ENCODE results near the gene UBTD1. TPM values are rescaled to one million over a fixed set of nuclear protein-coding genes. Genes with fewer than 3 reads are reported as not detected.

Gene UBTD1
- total and polyA plus RNA-seq, 3 donors from 2014 or later, result 74.1 to 143 (median 111) TPM

DNA sequence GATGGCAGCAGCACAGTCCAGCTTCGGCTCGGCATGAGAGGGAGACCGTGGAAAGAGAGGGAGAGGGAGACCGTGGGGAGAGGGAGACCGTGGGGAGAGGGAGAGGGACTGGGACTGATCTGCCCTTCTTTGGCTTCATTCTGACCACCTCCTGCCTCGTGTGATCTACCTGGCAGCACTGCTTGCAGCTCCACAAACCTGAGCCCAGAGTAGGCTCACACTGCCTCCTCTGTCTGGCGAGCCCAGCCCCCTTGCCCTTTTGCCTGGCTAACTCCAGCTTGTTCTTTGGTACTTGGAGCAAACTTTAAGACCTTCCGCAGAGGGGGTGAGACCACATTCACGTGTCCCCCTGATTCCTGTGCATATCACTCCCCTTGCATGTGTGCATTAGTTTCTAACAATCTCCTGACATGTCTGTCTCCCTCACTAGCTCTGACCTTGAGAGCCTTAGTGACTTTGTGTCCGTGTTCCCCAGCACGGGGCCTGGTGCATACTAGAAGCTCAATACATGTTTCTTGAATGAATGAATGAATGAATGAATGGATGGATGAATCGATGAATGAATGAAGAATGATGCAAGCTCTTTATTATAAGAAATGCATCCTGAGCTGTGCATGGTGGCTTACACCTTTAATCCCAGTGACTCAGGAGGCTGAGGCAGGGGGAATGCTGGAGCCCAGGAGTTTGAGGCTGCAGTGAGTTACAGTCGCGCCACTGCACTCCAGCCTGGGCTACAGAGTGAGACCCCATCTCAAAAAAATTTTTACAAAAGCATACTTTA lies 31.2 kb downstream of the UBTD1 start:
- H3K36me3 ChIP-seq (ENCODE audit: low read depth, missing control alignments), result no peaks in the 10 kb centered on the region
- TF ChIP-seq, protein P1, sequence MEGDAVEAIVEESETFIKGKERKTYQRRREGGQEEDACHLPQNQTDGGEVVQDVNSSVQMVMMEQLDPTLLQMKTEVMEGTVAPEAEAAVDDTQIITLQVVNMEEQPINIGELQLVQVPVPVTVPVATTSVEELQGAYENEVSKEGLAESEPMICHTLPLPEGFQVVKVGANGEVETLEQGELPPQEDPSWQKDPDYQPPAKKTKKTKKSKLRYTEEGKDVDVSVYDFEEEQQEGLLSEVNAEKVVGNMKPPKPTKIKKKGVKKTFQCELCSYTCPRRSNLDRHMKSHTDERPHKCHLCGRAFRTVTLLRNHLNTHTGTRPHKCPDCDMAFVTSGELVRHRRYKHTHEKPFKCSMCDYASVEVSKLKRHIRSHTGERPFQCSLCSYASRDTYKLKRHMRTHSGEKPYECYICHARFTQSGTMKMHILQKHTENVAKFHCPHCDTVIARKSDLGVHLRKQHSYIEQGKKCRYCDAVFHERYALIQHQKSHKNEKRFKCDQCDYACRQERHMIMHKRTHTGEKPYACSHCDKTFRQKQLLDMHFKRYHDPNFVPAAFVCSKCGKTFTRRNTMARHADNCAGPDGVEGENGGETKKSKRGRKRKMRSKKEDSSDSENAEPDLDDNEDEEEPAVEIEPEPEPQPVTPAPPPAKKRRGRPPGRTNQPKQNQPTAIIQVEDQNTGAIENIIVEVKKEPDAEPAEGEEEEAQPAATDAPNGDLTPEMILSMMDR (IDR thresholded peaks at IDR 0.05), result no peak
- TF ChIP-seq POLR2A (IDR thresholded peaks at IDR 0.05), result no peak
- WGBS, 2 donors, result 76 to 85% methylated on average over 12 to 14 of the region's 14 CpGs
- H3K27me3 ChIP-seq, result no peaks in the 10 kb centered on the region
- no peaks in the 10 kb centered on the region for H3K9me3 ChIP-seq
- no peak for DNase-seq
- H3K4me3 ChIP-seq, result no peak overlapping the region
- H3K27ac ChIP-seq, result no peak overlapping the region
- intact Hi-C loops (cut with DNase I; ENCODE audit: low total_unique reads), result no loop called here
- peaks cover 4% of the 10 kb centered on the region for H3K4me1 ChIP-seq

DNA sequence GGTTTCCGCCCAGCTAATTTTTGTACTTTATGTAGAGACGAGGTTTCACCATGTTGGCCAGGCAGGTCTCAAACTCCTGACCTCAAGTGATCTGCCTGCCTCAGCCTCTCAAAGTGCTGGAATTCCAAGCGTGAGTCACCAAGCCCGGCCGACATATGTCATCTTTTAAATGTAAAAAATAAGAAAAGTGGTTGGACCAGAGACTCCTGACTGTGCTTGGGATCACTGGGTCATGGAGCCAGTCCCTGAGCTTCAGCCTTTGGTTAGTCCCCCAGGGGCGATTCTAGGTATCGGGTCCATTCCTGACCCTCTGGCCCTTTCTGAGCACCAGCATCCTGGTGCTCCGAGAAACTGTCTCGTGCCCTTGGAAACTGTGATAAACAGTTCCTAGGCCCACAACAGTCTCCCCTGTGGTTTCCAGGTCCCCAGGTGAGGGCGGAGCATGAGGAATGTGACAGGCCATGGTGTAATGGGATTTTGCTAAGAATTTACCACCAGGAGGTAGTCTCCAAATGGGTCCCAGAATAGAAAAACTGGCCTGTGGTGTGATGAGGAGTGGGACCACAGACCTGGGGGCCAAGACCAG lies 32.8 kb downstream of the UBTD1 start:
- no peaks in the 10 kb centered on the region for H3K9me3 ChIP-seq
- H3K27ac ChIP-seq, result no peak overlapping the region
- H3K4me3 ChIP-seq, result no peak overlapping the region
- no peak for DNase-seq
- intact Hi-C loops (cut with DNase I; ENCODE audit: low total_unique reads), result no loop called here
- no peaks in the 10 kb centered on the region for H3K27me3 ChIP-seq
- WGBS, 2 donors, result 88 to 97% methylated on average over 10 of the region's 10 CpGs
- H3K4me1 ChIP-seq, result no peaks in the 10 kb centered on the region
- TF ChIP-seq POLR2A (IDR thresholded peaks at IDR 0.05), result no peak
- TF ChIP-seq, protein P1 (IDR thresholded peaks at IDR 0.05), result no peak
- no peaks in the 10 kb centered on the region for H3K36me3 ChIP-seq (ENCODE audit: low read depth, missing control alignments)

DNA sequence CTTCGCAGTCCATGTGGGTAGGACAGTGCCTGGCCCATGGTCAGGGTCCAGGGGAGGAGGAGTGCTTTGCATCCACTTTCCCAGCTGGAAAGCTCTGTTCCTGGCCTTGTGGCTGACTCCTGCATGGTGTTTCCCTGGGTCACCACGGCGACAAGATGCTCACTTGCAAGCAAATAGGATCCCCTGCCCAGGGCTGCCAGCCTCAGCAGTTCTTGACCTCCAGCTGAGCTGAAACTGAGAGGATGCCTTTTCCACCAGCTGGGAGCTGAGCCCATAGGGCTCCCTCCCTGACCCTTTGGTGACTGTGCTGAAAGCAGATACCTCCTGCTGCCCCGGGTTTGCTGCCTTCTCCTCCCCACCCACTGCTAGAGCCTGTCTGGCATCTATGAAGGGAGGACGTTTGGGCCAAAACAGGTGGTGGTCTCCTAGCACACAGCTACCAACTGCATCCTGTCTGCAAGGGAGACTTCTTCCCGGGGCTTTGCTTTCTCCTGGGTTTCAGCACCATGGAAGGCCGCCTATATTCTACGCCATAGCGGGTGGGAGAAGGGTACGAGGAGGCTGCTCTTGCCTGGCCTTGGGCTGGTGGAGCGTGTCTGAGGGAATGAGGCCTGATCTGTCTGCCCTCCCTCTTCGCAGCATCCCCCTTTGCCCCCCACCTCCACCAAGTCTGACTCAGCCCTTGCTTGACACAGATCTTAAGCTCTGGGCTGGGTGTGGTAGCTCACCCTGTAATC lies 34.4 kb downstream of the UBTD1 start:
- Histone ChIP-seq H3K4me3 (no peak overlapping the region), H3K27ac (no peak overlapping the region), H3K4me1 (no peaks in the 10 kb centered on the region), H3K9me3 (no peaks in the 10 kb centered on the region), H3K27me3 (no peaks in the 10 kb centered on the region), H3K36me3 (ENCODE audit: low read depth, missing control alignments) (no peaks in the 10 kb centered on the region)
- DNase-seq, result no peak
- TF ChIP-seq POLR2A (IDR thresholded peaks at IDR 0.05), result no peak
- TF ChIP-seq, protein P1 (IDR thresholded peaks at IDR 0.05), result no peak
- intact Hi-C loops (cut with DNase I; ENCODE audit: low total_unique reads), result no loop called here
- 71 to 84% methylated on average over 11 to 12 of the region's 12 CpGs for WGBS, 2 donors

DNA sequence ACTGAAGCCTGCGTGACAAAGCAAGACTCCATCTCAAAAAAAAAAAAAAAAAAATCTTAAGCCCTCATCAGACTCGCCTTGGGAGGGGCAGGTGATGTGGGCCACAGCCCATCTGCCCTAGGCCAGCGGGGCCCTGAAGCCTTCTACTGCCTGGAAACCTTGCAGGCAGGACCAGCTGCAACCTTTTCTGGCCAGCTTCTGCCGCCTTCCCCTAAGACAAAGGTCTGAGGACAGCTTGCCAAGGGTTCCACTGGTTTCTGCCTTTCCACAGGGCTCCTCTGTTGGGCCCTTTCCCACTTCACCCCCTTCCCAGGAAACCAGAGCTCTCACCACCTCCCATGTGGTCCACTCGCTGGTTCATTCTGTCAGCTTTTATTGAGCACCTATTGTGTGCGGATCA lies 35.2 kb downstream of the UBTD1 start:
- H3K4me1 ChIP-seq, result peaks cover 6% of the 10 kb centered on the region
- no peak for DNase-seq
- WGBS, 2 donors, result 77 to 80% methylated on average over 6 of the region's 6 CpGs
- H3K9me3 ChIP-seq, result no peaks in the 10 kb centered on the region
- H3K4me3 ChIP-seq, result no peak overlapping the region
- no peaks in the 10 kb centered on the region for H3K27me3 ChIP-seq
- intact Hi-C loops (cut with DNase I; ENCODE audit: low total_unique reads), result no loop called here
- no peaks in the 10 kb centered on the region for H3K36me3 ChIP-seq (ENCODE audit: low read depth, missing control alignments)
- TF ChIP-seq, protein P1 (IDR thresholded peaks at IDR 0.05), result no peak
- TF ChIP-seq POLR2A (IDR thresholded peaks at IDR 0.05), result no peak
- no peak overlapping the region for H3K27ac ChIP-seq
